GM18868 (cell line): Measurements from ENCODE around the gene ZEB1.
"Not testable (repeated sequence)": the region's sequence is repeated elsewhere in the genome, so short reads cannot be mapped to it uniquely, and the experiment has no call there.

Experiments used
- ATAC-seq: cut with Tn5 transposase; IDR thresholded peaks from one replicate; pipeline ENCODE4 v1.9.1; 2021; ENCODE audit warnings: mild to moderate bottlenecking, moderate library complexity; ENCODE audit not compliant: unreplicated experiment

ZEB1 gene

DNA sequence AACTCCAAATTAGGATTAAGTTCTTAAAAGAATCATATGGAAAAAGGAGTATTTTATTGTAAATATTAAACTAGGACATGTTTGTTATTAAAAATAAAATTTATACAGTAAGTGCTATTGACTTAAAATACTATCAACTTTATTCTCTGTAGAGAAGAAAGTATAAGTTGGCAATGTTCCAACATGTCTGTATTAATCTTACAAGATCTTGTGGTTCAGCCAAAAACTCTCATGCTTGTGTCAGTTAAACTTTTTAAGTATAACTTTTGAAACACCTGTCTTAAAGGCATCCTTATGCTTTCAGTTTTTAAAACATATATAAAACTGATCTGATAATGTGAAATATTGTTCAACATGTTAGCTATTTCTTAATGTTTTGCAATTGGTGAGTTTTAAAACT, 160.7 kb downstream of the ZEB1 start:
- ATAC-seq = no peak

GRCh38 chr10:31483546-31483945, 164.5 kb downstream of the ZEB1 start:
- no peak for ATAC-seq

DNA sequence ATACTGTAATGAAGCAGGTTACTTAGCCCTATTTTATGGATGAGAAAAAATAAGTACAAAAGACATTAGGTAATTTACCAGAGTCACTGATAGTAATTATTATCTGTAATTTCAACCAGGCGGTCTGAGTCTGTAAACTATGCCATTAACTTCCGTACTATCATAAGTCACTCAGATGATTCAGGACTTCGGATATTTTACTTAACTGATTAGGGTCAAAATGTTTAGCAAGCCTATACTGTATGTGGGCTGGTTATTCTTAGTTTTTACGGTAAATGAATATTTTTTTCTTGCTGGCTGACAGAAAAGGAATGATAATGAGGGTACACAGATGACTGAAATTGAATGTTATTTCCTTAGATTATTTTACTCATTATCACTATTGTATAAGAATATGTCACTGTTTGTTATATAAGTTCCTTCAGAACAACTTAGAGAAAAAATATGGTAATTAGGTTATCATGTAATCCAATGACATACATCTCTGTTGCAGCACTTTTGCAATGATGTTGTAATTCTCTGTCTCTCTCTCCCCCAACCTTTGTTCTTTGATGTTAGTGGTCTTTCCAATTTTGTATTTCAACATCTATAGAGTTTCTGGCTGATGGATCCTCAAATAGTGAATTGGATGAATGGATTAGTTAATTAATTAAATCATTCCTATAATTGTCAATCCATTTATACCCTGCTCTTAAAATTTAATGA, 165.6 kb downstream of the ZEB1 start:
- ATAC-seq = no peak

- peak; percentile 56 for ATAC-seq
Measured at GRCh38 chr10:31490858-31491504, 172.0 kb downstream of the ZEB1 start.

GRCh38 chr10:31507427-31507826, 188.4 kb downstream of the ZEB1 start:
- ATAC-seq = no peak

DNA sequence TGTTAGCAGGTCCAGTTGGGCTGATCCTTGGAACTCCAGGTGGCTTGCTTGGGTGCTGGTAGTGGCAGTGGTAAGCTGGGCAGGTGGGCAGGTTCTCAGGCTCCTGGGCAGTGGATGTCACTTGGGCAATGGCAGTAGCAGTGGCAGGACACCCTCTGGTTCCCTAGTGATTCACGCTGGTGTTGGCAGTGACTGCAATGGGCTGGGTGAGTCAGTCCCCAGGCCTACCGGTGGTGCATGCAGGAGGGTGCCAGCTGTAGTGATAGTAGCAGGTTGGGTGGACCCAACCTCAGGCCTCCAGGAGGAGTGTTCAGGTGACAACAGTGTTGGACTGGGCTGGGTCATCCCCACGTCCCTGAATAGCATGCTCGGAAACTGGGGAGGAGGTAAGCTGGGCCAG, 189.2 kb downstream of the ZEB1 start:
- no peak for ATAC-seq

- ATAC-seq = no peak
Measured at GRCh38 chr10:31508882-31509281, 189.9 kb downstream of the ZEB1 start.

DNA sequence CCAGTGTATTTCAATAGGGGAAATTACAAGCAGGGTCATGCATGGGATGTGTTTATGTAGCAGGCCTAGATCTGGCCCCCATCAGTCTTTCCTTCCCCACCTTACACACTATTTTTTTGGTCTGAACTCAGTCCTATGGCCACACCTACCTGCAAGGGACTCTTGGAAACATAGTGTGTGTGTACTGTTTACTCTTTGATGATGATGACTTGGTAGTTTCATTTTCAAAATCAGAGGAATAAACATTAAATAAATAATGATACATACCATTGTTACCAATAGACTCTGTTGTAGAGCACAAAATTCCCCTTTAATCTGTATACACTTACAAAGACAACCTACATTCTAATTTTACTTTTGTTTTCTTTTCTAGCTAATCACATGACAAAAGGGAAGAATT, 191.0 kb downstream of the ZEB1 start:
- no peak for ATAC-seq

DNA sequence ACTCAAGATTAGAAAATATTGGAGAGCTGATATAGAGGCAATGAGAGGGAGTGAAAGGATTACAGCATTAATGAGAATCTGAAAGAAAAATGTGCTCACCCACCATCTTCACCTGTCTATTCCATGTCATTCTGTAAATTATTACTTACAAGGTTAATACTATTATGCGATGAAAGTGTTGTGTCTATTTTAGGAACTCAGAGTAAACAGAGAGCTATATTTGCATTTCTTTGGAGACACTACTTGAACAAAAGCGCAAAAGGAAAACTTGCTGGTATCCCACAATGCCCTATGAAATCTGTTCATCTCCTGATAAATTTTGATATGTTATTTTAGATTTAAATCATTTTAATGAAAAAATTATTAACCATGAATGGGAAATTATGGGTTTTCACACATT, 196.1 kb downstream of the ZEB1 start:
- ATAC-seq = no peak

DNA sequence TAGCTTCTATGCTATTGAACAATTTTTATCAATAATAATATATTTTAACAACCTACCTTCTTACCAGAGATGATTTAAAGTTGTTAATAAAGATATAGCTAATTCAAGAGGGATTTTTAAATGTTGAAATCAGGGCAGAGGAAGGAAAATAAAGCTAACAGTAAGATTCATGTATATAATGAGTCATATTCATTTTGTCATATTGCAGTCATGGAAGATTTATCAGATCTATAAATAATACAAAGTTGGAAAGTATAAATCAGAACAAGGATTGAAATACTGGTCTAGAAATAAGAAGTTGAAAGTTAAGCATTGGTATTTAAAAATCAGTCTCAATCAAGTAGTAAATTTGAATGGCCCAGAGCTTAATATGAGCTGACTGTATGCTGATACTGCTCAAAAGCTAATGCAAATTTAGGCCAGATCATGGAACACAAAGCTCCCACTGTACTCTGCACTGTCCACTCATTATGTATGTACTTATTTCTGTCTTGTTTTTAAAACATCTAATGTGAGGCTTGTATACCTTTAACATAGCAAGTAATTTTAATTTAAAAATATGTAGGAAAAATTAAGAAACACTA, 196.9 kb downstream of the ZEB1 start:
- no peak for ATAC-seq

DNA sequence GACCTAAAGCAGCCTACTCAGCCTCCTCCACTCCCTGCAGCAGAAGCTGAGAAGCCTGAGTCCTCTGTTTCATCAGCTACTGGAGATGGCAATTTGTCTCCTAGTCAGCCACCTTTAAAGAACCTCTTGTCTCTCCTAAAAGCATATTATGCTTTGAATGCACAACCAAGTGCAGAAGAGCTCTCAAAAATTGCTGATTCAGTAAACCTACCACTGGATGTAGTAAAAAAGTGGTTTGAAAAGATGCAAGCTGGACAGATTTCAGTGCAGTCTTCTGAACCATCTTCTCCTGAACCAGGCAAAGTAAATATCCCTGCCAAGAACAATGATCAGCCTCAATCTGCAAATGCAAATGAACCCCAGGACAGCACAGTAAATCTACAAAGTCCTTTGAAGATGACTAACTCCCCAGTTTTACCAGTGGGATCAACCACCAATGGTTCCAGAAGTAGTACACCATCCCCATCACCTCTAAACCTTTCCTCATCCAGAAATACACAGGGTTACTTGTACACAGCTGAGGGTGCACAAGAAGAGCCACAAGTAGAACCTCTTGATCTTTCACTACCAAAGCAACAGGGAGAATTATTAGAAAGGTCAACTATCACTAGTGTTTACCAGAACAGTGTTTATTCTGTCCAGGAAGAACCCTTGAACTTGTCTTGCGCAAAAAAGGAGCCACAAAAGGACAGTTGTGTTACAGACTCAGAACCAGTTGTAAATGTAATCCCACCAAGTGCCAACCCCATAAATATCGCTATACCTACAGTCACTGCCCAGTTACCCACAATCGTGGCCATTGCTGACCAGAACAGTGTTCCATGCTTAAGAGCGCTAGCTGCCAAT, 202.2 kb downstream of the ZEB1 start:
- no peak for ATAC-seq

- no peak for ATAC-seq
Measured at GRCh38 chr10:31522820-31523219, 203.8 kb downstream of the ZEB1 start.

GRCh38 chr10:31524460-31524859, 205.4 kb downstream of the ZEB1 start:
- no peak for ATAC-seq

GRCh38 chr10:31526178-31526577, 207.2 kb downstream of the ZEB1 start:
- no peak for ATAC-seq

GRCh38 chr10:31526681-31527080, 207.7 kb downstream of the ZEB1 start:
- no peak for ATAC-seq

- ATAC-seq = no peak
Measured at GRCh38 chr10:31528831-31529230, 209.8 kb downstream of the ZEB1 start.

DNA sequence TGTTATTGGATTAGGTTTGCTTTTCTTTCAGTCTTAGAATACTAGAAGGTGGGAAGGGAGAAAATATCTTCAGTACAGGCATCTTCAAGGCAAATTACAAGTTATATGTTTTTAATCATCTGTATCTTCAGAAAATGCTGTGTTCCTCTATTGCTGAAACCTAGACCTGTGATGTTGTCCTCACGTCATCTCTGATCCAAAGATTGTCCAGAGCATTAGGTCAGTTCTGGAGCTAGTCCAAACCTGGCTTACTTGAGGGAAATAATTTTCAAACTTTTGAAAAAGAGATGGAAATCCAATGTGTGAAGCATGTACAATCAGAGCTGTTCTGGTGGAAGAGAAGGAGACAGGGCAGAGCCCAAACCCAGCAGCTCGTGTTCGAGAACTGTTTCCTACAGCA, 217.3 kb downstream of the ZEB1 start:
- ATAC-seq = no peak

DNA sequence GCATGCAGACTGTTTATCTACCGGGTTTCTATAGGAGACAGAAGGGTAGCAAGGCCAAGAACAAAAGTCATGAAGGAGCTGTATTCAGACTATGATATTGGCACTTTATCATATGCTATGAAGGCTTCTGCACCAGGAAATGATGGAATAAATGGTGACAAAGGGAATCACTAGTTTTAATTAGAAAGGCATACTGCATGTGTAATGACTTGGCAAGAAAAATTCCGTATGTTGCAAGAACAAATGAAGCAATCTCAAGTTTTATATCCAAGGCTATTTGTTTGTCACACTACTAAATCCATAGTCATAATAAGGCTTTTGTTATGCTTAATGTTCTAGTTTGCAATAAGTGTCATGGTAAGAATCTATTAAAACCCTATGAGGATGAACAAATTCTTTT, 230.9 kb downstream of the ZEB1 start:
- no peak for ATAC-seq

DNA sequence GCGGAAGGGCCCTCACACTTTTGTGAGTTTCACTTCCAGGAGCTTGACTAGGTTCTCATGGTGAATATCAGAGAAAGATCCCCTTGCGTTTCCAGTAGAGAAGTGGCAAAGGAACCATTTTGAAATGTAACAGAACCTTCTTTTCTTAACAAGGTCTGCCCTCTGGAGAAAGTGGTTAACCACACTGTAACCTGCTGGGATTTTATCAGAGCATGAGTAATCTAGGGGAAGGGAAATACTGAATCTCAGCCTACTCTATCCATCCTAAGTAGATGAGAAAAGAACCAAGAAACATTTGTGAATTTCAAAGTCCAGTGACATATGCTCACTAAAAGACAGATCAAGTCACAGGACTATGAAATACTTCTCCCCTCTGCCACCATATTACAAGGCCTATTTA, 235.5 kb downstream of the ZEB1 start:
- no peak for ATAC-seq

- no peak for ATAC-seq
Measured at GRCh38 chr10:31557854-31558253, 238.8 kb downstream of the ZEB1 start.

DNA sequence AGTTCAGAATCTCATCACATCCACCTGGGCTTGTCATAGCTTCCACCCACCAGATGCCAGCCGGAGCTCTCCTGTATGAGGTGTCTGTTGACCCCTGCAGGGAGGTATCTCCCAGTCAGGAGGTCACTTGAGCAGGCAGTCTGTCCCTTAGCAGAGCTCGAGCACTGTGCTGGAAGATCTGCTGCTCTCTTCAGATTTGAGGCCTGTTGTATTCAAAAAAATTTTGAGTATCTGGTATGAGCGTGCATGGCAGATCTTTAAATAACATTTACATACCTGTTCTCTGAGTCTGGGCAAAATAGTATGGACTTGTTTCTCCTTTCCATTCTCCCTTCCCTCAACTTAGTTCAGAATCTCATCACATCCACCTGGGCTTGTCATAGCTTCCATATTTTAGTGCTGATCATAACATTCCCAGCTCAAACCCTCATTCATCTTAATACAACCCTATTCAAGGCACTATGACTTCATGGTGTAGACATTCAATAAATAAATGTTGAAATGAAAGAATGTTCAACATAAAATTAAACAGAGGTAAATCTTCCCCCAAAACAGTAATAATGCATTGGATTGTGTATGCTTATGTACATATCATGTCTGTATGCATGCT, 249.3 kb downstream of the ZEB1 start:
- not testable (repeated sequence) for ATAC-seq
